Loucy (cell line): ENCODE data around the gene CEPT1.

ENCODE experiments used
- CTCF ChIP-seq: fragments of 200-600 bp; sonication (generic); conservative IDR thresholded peaks from 2 replicates; pipeline ENCODE4 v1.5.1; 2014; ENCODE audit warnings: mild to moderate bottlenecking, antibody characterized with exemption, low read length
- EZH2phosphoT487 ChIP-seq: fragments of 200-600 bp; IDR thresholded peaks from 2 replicates; pipeline ENCODE4 v1.6.1; 2018; ENCODE audit warnings: antibody characterized with exemption, mild to moderate bottlenecking, moderate library complexity, borderline replicate concordance

DNA sequence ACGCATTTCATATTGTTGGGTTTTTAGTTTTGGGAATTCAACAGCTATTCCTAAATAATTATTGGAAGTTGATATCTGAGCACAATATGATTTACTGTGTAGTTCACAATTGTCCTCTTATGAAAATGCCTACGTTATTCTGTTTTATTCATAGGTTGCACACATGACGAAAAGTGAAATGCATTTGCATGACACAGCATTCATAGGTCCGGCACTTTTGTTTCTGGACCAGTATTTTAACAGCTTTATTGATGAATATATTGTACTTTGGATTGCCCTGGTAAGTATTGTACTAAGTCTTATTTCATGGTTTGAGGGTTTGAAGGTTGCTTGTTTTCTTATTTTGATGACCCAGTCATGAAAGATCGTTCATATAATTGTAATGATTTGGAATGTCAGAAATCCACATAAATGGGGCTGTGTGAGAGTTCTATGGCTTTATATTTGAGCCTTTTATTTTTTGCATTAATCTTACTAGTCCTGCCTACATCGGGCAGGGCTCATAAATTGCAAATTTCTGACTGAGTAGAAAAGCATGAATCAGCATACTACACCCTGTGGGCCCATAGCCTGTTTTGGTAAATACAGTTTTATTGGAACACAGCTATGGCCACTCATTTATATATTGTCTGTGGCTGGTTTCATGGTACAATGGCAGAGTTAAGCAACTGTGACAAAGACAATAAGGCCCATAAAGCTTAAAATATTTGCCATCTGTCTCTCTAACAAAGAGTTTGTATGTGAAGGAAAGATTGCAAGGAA, 43.5 kb downstream of the CEPT1 start:
- TF ChIP-seq CTCF (no peak), EZH2phosphoT487 (no peak)
